ENCODE results near the gene ZNF639.
A peak's percentile ranks its signal among the peaks of the same experiment; 100 is the strongest.

The ZNF639 gene

DNA sequence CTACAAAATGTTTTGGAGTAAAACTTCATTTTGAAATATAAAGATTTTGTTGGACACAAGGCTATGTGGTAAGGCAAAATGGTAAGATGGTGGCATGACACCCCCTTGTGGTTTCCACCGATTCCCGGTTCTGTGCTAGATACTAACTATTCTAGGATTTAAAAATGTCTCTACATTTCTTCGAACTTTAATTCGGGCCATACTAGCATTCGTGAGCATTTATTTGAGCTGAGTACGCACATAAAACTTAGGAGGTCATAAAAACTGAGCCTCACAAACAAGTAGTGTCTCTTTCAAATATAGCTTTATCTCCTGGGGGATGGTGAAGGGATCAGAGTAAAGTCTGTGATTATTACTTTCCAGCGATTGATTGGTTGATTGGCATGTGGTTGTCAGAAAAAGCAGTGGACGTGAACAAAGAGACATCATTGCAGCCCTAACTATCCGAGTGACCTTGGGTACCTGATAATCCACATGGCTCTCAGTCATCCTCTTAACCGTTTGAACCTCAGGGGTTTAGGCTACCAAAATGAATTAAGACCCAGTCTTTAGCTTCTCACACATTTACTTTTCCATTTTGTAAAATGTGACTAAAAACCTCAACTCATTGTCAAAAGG lies 1.1 kb upstream of the ZNF639 start:
- peak; percentile 31 for DNase-seq

DNA sequence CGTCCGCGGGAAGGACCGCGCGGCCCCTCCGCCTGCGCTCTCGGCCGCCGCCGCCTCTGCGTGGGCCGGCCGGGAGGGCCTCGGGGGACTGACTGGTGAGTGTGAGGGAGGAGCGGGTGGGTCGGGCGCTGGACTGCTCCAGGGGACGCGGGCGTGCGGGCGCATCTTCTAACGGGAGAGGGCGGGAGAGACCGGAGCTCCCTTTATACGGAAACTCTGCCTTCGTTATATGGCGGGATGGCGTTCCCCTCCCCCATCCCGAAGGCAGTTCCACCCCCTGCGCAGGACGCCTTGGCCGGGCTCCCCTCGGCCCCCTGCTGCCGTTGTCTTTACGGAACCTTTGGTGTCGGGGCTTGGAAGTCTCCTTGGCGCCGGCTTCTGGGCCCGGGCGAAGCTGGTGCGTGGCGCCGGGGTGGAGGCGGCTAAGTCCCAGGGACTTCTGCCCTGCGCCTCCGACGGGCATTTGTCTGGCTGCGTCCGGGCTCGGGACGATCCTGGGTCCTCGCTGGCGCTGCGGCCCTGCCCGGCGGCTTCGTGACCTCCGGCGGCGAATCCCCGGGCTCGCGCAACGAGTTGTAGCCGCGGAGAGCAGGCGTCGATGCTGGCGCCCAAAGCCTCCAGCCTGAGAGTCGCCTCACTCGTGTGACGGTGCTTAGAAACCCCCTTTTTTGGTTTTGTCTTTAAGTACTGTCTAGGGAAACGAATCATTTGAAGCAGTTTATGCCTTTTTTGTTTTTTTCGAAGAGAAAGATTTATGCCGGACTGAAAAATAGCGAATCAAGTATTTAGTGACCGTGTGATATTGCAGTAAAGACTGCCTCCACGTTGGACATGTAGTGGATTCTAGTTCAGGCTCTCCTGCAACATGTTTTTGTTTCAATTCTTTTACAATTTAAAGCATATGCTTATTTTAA lies 623 bp downstream of the ZNF639 start:
- DNase-seq, result peak; percentile 74

DNA sequence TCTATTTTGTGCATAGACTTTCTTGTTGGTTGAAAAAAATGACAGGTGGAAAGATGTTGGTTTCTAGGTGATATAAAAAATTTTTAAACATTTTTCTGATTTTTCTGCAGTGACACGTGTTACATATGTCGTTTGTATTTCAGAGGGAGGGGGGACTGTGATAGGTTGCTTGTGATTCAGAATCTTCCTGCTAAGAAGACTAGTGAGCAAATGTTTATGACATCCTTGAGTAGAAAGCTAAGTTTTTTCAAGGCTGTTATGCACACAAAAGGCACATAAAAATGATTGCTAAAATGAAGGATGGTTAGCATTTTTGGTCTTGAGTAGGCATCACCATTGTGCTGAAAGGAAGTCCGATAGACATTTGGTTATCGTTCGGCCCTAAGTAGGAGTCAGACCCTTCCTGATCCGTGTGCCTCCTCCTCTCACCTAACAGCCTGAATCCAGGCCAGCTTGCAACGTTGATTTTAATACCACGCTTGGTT lies 1.5 kb downstream of the ZNF639 start:
- DNase-seq, result peak; percentile 42

DNA sequence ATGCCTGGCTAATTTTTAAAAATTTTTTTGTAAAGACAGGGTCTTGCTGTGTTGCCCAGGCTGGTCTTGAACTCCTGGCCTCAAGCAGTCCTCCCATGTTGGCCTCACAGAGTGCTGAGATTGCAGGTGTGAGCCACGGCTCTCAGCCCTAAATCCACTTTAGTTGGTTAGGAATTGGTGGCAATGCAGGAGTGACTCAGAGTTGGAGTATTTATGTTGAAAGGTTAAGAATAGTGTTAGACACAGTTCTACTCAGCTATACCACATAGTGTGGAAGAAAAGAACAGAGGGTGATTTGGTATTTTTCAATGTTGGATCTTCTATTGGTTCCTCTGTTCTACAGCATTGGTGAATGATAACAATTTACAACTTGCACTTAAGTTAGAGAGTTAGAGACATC lies 7.6 kb downstream of the ZNF639 start:
- DNase-seq, result no peak

DNA sequence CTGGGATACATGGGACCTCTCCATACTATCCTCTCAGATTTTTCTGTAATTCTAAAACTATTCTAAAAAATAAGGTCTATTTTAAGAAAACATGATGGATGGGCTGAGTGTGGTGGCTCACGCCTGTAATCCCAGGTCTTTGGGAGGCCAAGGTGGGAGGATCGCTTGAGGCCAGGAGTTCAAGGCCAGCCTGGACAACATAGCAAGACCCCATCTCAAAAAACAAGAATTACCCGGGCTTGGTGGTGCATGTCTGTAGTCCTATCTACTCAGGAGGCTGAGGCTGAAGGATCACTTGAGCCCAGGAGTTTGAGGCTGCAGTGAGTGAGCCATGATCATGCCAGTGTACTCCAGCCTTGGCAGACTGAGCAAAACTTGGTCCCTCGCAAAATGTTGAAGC lies 9.4 kb downstream of the ZNF639 start:
- no peak for DNase-seq

DNA sequence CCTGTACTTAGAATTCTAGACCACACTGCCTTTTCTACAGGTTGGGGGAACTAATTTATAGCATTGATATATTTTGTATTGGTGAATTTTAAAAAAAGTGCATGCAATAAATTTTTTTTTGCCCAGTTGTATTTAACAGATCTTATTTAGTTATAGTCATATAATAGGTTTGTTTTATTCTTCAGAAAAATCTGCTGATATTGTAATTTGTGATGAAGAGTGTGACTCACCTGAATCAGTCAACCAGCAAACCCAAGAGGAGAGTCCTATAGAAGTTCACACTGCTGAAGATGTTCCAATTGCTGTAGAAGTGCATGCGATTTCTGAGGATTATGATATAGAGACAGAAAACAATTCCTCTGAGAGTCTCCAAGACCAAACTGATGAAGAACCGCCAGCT lies 10.3 kb downstream of the ZNF639 start:
- DNase-seq, result no peak

DNA sequence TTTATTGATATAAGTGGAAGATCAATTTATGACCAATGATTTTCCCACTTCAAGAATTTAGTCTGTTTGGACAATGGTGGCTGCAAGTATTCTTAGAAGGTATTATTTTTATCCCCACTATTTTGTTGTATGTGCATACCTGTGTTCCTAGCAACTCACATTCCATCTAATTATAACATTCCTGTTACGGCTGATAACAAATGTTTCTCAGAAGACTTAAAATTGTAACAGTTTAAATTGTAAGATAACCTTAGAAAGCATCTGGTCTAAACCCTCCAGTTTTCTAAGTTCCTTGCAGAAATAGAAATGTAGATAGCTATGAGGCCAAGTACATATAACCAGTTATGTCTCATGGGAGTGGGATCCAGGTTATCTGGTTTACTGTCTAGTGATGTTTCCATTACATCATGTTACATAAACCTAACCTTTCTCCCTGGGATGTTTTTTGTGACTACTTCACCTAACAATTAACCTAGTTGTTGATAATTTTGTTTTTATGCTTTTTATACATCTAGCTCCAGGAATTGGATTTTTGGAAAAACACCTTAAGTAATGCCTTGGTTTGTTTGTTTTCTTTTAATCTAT lies 13.6 kb downstream of the ZNF639 start:
- no peak for DNase-seq

DNA sequence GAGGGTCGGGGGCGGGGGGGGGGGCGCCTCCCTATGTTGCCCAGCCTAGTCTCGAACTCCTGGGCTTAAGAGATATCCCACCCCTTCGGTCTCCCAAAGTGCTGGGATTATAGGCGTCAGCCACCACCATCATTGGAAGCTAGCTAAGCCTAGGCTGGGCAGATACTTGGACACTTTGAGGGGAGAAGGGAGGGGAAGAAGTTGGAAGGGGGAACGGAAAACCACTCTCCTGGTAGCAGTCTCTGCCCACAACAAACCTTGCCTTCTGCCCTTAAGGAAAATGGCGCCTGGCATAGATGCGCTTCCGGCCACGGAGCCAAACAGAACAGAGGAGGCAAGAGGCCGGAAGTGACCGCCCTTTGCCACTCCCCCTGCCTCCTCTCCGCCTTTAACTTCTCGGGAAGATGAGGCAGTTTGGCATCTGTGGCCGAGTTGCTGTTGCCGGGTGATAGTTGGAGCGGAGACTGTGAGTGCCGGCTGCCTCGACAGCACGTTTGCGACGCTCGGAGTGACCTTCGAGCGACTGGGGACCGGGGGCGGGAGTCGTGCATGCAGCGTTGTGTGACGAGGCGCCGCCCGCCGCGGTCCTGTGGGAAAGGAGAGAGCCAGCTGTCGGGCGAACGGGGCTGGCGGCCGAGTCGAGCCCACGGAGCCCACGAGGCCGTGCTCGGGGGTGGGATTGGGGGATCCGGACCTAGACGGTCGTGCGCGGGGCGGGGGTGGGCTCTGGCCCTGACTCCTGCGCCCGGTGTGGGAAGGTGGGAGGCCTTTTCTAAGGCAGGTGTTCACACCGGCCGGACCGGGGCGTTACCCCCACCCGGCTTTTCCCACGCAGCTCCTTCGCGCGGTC lies 24.7 kb downstream of the ZNF639 start, which contains the start of gene MFN1:
Gene MFN1 (plus strand): TSS at position 365 of the 850 bp plus-strand sequence. CDS start 1,143 bp downstream, outside the sequence.
- DNase-seq, result peak; percentile 93

DNA sequence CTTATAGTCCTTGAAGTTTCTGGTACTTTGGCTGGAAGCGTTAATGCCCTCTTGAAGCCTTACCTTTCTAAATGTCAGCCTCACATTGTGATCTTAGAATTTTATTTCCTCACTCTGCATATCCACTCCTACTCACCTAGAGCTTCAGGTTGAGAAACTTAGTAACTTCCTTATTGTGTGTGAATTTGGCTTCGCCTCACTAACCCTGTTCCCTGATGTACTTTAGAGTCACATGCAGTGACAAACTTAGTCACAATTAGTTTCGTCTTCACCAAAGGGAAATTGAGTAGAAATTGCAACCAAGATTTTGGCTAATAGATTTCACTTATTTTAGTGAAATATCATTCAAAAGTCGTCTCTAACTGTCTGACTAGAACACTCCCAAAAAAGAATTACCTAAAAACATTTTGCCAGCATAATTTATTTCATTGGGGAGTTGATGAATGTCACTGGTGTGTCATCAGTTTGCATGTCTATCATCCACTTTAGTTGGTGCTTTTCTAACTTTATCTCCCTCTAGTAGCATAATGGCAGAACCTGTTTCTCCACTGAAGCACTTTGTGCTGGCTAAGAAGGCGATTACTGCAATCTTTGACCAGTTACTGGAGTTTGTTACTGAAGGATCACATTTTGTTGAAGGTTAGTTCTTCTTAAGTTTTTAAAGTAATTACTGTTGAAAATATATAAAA lies 25.6 kb downstream of the ZNF639 start:
- DNase-seq, result peak; percentile 13

DNA sequence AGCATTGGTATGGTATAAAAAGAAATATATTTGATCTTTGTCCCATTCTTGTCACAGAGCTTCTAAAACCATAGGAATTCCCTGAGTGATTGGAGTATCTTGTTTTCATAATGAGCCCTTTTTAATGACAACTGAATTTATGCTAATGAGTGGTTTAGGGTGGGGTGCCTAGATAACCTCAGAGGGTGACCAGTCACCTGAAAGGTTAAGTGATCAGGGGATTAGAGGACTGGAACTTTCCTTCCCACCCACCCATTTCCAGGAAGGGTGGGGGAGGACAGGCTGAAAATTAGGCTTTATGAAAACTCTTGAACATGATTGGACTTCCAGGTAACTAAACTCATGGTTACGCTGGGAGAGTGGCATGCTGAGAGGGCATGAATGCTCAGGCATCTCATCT lies 33.2 kb downstream of the ZNF639 start:
- no peak for DNase-seq

DNA sequence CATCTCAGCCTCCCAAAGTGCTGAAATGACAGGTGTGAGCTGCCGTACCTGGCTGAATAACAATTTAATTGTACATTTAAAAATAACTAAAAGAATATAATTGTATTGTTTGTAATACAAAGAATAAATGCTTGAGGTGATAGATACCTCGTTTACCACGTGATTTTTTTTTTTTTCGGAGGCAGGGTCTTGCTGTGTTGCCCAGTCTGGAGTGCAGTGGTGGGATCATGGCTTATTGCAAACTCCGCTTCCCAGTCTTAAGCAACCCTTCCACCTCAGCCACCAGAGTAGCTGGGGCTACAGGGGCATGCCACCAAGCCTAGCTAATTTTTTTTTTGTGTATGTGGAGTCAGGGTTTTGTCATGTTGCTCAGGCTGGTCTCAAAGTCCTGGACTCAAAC lies 40.5 kb downstream of the ZNF639 start:
- DNase-seq, result no peak

DNA sequence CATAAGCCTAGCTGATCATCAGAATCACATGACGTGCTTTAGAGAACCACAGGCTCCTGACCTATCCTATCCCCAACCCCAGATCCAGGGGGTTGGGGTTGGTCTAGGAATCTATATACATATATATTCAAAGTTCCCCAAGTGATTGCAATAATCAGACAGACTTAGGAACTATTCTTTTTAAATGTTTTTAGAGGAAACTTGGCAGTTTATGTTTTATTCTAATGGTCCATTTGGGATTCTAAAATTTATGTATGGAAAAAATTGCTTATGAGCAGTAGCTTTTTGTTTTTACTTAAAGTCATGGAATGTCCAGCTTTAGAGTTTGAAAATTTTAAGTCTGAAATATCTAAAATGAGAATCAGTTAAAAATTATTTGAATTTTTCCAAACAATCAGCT lies 46.8 kb downstream of the ZNF639 start:
- no peak for DNase-seq

DNA sequence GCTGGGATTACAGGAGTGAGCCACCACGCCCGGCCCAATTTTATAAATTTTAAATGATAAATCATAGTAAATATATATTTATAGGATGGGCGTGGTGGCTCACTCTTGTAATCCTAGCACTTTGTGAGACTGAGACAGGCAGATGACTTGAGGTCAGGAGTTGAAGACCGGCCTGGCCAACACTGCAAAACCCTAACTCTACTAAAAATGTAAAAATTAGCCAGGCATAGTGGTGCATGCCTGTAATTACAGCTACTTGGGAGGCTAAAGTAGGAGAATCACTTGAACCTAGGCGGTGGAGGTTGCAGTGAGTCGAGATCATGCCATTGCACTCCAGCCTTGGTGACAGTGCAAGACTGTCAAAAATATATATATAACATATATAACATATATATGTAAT lies 51.1 kb downstream of the ZNF639 start:
- no peak for DNase-seq

DNA sequence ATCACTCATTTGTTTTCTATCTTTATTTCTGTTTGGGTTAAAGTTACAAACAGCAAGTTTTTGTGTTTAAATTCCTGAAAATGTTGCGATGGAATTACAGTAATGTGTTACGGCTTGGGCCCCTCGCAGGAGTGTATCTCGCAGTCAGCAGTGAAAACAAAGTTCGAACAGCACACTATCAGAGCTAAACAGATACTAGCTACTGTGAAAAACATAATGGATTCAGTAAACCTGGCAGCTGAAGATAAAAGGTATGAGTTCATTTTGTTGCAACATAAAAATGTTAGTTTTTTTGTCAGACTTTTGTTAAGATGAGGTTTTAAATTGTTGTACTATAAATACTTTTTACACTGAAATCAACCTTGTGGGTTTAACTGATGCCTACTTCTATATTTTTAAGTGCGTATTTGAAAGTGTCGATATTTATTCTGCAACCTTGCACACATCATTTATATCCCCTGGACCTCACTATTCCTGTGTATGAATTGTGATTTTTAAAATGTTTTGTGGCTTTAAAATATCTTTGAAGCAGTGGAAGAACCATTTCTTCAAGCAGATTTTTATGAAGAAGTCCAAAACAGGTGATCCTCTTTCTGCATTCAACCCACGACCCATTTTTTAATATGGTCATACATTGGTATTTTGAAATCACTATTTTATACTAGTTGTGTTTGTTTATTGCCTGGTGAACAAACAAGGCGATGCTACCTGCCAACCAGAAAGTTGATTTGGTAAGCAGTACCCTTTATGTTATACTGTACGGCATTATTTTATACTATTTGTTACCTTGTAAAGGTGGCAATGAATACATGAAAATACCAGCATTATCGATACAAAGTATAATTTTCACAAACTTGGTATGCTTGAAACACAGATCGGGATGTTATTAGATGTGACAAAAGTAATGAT lies 52.5 kb downstream of the ZNF639 start:
- DNase-seq, result no peak

DNA sequence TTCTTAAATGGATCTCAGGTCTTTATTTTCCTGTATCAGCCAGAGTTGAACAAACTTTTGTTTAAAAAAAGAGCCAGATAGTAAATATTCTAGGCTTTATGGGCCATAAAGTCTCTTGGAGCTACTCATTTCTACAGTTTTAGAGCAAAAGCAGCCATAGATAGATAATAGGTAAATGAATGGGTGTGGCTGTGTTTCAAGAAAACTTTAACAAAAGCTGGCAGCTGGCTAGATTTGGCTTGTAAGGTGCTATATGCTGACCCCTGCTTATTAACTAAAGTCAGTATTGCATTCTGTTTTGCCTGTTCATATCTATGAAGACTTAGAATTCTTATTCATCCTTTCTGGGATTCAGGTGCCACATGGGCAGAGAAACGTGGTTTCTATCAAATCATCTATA lies 53.6 kb downstream of the ZNF639 start:
- no peak for DNase-seq

Data from CD4-positive, alpha-beta T cell treated with Interleukin-17A for 1 hour (primary cell).